ENCODE results near the gene NUDT16L1.

The NUDT16L1 gene

DNA sequence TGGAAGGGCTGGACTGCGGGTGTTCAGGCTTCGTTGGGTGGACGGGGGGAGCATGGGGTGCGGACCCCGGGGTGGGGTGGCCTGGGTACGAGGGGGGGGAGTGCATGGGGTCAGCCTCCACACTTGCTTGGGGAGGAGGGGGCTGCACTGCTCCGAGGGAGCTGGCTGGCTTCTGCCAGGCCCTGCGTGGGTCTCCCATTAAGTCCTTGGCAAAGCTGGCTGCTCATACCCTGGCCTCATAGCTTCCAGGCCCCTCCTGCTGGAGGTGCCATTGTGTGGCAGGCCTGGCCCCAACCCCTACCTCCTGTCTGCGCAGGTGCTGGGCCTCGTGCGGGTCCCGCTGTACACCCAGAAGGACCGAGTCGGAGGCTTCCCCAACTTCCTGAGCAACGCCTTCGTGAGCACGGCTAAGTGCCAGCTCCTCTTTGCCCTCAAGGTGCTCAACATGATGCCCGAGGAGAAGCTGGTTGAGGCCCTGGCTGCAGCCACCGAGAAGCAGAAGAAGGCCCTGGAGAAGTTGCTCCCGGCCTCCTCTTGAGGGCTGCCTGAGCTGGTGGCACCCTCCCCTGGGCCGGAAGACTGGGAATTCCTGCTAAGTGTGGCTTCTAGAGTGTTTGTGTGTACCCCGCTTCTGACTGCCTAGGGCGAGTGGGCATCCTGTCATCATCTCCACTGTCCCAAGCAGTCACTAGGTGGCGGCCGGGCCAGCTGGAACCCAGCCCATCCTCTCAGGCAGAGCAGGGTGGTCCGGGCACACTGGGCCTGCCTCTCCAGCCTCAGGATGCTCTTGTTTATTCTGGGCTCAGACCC lies 1.5 kb downstream of the NUDT16L1 start:
- DNase-seq (ENCODE audit: low read depth in 2 of 2), result no peak

- DNase-seq (ENCODE audit: low read depth in 2 of 2), result no peak
Measured at GRCh38 chr16:4695473-4696171, 2.3 kb downstream of the NUDT16L1 start.

DNA sequence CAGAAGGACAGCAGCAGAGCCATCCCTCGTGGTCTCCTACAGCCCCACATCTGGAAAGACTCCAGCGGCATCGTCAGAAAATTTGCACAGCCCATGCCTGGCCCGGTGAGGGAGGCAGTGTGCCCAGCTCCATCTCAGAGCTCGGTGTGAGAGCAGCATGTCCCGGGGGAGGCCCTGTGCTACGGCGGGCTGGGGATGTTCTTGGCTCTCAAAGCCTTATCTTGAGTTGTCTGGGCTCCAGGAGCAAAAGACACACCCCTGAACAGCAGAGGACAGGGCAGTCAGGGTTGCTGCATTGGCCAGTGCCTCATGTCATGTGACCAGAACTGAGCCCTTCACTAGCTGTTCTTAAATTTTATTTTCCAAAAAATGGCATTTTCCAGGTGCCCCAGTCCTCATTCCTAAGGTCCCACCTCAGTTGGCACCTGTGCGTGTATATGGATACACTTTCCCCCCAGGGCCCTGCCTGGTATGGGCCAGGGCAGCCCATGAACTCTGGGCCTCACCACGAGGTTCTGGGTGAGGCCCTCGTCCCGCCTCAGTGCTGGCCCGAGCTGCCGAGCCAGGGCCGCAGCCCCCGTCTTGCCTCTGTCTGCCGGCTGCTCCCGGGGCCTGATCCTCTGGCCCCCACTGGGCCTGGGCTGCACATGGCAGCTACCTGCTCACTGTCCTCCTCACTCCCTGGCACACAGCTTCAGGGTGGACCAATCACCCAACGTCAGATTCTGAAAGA lies 3.0 kb downstream of the NUDT16L1 start:
- no peak for DNase-seq (ENCODE audit: low read depth in 2 of 2)

DNA sequence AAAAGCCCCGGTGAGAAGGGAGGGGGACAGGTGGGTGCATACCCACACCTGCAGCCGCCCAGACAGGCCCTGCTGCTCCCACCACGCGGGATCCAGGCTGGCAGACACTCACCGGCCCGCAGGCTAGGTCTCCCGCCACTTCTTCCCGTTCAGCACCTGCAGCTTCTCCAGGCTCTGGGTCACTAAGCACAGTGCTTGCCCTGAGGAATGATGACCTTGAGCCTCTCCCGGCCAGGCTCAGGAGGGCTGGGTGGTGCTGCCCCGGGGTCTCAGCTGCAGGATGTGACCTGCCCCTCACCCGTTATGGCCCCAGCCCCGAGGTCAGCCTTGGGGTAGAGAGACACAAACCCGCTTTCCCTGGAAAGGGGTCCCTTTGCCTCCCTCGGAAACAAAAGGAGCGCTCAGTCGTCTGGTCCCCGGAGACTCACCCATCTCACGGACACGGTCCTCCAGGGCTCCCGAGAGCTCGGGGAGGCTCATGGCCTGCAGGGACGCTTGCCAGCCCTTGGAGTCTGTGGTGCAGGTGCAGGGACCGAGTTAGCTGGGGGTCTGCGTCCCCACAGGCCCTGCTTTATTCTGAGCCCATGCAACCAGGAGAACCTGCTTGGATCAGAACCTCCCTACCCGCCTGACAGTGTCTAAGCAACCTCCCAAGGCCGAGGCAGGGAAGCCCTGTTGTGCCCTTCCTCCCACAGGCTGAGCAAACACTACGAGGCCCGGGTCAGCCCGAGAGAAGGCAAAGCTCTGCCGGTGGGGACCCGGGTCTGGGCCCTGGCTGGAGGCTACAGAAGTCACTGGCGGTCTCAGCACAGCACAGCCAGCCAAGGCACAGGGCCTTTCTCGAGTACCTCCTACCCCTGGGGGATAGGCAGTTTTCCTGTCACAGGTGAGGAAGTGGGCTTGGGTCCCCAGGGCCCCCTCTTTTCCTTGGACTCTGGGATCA lies 3.8 kb downstream of the NUDT16L1 start:
- DNase-seq (ENCODE audit: low read depth in 2 of 2), result no peak

DNA sequence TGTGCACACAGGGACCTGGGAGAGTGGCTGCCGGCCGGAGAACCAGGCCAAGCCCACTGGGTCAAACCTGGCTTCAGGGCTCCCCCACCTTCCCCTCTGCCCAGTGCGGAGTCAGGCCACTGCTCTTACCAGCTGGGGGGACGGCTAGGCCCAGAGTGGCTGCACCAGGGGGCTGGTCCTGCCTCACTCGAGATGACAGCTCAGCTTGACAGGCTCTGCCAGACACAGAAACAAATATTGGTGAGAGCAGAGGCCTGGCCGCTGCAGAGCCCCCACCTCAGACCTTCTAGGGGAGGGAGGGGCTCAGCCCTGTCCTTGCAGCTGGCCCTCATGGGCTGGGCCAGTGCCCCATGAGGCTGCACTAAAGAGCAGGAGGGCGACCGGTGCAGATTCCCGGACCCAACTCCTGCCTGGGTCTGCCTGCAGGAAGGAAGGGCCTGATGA lies 4.5 kb downstream of the NUDT16L1 start:
- no peak for DNase-seq (ENCODE audit: low read depth in 2 of 2)

GRCh38 chr16:4698321-4699045 lies 5.1 kb downstream of the NUDT16L1 start:
- no peak for DNase-seq (ENCODE audit: low read depth in 2 of 2)

DNA sequence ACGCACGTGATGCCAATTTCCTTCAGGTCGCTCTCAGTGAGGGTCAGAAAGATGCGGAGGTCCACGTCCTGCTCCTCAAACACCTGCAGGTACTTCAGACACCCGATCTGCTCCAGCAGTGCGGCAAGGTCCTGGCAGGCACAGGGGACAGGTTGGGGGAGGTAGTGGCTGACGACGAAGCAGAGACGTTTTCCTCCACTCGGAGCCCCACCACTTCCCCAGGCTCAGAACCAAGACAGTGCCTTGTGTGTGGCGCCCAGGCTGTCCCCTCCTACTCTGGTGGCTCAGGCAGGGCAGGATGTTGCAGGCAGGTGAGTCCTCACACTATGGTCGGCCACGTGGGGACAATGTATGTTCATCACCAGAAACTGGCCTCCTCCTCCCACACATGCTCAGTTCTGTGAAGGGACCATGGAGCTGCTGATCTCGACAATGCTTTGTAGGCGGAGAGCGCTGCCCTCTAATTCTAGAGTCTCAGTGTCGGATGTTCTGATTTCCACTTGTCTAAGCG lies 5.7 kb downstream of the NUDT16L1 start:
- DNase-seq (ENCODE audit: low read depth in 2 of 2), result no peak

DNA sequence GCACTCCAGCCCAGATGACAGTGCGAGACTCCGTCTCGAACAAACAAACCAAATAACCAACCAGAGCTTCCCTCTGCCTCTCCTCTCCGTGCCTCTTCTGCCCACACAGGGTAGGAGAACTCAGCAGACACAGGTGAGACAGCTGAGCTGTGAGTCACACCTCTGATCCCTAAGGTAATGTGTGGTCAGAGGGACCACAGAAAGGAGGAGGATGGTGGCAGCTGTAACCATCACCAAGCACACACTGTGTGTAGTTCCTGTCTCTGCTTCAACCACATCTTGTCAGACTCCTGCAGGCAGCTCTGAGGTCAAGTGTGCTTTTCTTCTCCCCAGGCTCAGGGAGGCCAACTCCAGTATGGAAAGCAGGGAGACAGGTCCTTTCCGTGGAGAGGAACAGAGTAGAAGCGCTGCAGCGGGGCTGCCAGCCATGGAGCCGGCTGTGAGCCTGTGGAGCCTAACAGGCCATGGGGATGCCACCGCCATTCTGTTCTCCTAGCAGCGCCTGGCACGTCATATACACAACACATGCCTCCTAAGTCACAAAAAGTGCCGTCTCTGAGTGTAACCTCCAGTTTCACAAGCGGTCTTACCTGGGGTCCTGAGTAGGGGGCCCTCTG lies 7.1 kb downstream of the NUDT16L1 start:
- DNase-seq (ENCODE audit: low read depth in 2 of 2), result no peak

- DNase-seq (ENCODE audit: low read depth in 2 of 2), result no peak
Measured at GRCh38 chr16:4700997-4701743, 7.8 kb downstream of the NUDT16L1 start.

DNA sequence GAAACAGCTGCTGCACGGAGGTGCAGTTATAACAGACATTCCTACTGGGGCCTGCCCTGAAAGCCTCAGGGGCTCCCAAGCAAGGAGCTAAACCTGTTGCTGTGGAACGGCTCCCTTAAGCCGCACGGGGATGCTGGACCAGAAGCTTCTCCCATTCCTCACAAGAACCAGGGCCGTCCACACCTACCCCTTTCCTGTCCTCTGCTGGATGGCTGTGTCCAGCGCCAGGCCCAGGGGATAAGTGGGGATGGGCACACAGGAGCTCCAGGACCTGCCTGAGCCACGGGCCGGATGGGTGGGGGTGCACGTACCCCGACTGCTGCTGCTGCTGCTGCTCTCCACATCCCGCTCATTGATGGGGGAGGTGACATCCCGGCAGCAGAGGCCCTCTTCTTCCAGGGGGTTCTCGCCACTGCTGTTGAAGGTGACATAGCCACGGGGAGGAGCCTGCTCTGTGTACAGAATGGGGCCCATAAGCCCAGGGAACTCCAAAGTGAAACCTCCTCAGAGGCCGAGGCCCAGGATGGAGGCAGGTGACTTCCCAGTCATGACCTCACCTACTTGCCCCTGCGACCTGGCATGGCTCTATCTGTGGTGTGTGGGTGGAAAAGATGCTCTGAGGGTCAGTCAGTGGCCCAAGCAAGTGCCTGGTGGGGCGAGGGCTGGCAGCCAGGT lies 8.6 kb downstream of the NUDT16L1 start:
- DNase-seq (ENCODE audit: low read depth in 2 of 2), result no peak

- DNase-seq (ENCODE audit: low read depth in 2 of 2), result no peak
Measured at GRCh38 chr16:4702466-4702808, 9.1 kb downstream of the NUDT16L1 start.

DNA sequence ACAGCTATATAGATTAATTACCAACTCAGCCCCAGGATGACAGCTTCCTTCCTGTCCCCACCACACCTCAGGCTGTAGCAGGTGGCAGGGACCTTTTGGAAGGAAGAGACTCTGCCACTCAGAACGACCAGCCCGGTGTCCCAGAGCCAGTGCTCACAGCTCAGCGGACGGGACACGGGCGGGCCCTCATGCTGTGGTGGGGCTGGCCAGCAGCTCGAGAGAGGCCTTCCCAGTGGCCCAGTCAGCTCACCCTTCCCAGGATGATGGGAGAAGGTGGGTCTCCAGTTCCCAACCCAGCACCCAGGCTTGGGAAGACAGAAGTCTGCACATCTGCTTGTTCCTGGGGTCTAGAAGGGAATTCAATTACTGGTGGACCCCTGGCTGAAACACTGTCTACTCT lies 10.5 kb downstream of the NUDT16L1 start:
- no peak for DNase-seq (ENCODE audit: low read depth in 2 of 2)

GRCh38 chr16:4704491-4704890 lies 11.1 kb downstream of the NUDT16L1 start:
- DNase-seq (ENCODE audit: low read depth in 2 of 2), result no peak

DNA sequence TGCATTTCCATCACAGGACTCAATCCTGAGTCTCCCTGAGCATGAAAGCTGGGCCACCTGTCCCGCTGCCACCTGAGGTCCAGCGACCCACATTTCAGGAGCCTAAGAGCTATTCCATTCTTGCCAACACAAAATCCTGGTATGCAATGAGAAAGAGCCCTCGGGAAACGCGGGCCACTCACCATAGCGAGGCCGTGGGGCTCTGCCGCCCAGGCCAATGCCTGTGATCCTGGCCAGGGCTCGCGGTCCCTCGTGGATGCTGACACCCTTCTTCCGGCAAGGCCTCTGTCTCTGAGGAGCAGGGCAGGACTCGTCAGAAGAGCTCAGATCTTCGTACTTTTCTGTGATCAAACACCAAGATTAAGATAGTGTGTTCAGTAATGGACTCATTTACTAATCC lies 11.6 kb downstream of the NUDT16L1 start:
- DNase-seq (ENCODE audit: low read depth in 2 of 2), result no peak

- DNase-seq (ENCODE audit: low read depth in 2 of 2), result no peak
Measured at GRCh38 chr16:4706871-4707270, 13.5 kb downstream of the NUDT16L1 start.

GRCh38 chr16:4709481-4709880 lies 16.1 kb downstream of the NUDT16L1 start:
- DNase-seq (ENCODE audit: low read depth in 2 of 2), result no peak

DNA sequence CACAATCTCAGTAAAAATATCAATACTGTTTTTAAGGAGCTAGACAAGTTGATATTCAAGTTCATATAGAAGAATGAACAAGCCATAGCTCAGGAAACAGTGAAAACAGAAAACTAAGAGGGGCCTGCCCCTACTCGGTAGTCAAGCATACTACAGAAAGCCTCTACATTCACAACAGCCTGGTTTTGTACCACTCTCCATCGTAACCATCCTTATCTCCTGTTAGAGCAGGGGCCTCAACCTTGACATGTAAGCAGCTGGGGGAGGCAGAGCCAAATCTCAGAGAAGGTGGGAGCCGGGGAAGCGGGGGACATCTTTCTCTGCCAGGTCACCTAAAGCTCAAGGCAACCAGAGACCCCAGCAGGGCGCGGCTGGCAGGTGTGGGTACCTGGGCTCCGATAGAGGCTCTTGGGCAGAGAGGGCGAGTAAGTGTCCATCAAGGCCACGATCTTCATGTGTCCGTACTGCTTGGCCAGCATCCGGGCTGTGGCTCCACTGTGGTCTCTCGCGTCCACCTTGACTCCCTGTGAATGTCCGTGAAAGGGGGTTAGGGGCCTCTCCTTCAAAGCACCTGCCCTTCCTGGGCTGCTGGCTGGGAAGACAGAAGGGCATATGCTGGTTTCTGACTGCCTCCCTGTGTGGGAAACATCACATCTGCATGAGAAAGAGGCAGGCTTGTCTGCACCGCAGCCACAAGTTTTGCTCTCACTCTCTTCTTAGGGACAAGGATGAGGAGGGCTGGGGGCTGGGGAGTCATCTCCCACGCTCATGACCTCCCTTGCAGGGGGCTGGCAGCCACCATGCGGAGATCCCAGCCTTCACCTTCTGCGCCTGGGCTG lies 20.5 kb downstream of the NUDT16L1 start:
- no peak for DNase-seq (ENCODE audit: low read depth in 2 of 2)

- no peak for DNase-seq (ENCODE audit: low read depth in 2 of 2)
Measured at GRCh38 chr16:4714996-4715395, 21.6 kb downstream of the NUDT16L1 start.

Data from stimulated activated CD8-positive, alpha-beta memory T cell treated with anti-CD3 and anti-CD28 coated beads, Interleukin-15, amount 100 ng/mL, for 4 hours (primary cell).